ENCODE data around the gene RAB4B. TPM values are rescaled to one million over a fixed set of nuclear protein-coding genes. Genes with fewer than 3 reads are reported as not detected.
A peak's percentile ranks its signal among the peaks of the same experiment; 100 is the strongest.

Gene RAB4B
- total RNA-seq, 1 donor from 2014 or later, result 43.2 TPM

GRCh38 chr19:40798683-40799557 is 20.9 kb downstream of the RAB4B start, which contains the start of gene EGLN2:
Gene EGLN2 (plus strand): TSS chr19:40799191. CDS start chr19:40800573, 1,382 bp downstream.
- Mint-ChIP-seq H3K4me3 (ENCODE audit: unreplicated experiment) (peak within 1 kb of the TSS; percentile 95), H3K4me1 (ENCODE audit: low read depth, unreplicated experiment) (peaks cover 24% of the 10 kb centered on the region)

GRCh38 chr19:40799558-40800338 is 21.7 kb downstream of the RAB4B start:
- Mint-ChIP-seq H3K9me3 (ENCODE audit: unreplicated experiment) (peaks cover 14% of the 10 kb centered on the region), H3K36me3 (ENCODE audit: unreplicated experiment) (no peaks in the 10 kb centered on the region), H3K27ac (ENCODE audit: unreplicated experiment) (peak overlapping the region; percentile 85), H3K4me3 (ENCODE audit: unreplicated experiment) (peak overlapping the region; percentile 91), H3K27me3 (ENCODE audit: unreplicated experiment) (peaks cover 6% of the 10 kb centered on the region), H3K4me1 (ENCODE audit: low read depth, unreplicated experiment) (peaks cover 32% of the 10 kb centered on the region)
- DNase-seq, result no peak
- TF ChIP-seq CTCF (IDR thresholded peaks at IDR 0.05; ENCODE audit: partially characterized antibody, unreplicated experiment), result no peak

More at GRCh38 chr19:40798683-40799557, 20.9 kb downstream of the RAB4B start, which contains the start of gene EGLN2:
- DNase-seq, result peak; percentile 100
- peaks cover 14% of the 10 kb centered on the region for H3K9me3 Mint-ChIP-seq (ENCODE audit: unreplicated experiment)
- TF ChIP-seq CTCF (IDR thresholded peaks at IDR 0.05; ENCODE audit: partially characterized antibody, unreplicated experiment), result no peak
- H3K27me3 Mint-ChIP-seq (ENCODE audit: unreplicated experiment), result peaks cover 5% of the 10 kb centered on the region
- no peaks in the 10 kb centered on the region for H3K36me3 Mint-ChIP-seq (ENCODE audit: unreplicated experiment)
- H3K27ac Mint-ChIP-seq (ENCODE audit: unreplicated experiment), result peak within 1 kb of the TSS; percentile 87

- no peak for DNase-seq
- Mint-ChIP-seq H3K4me3 (ENCODE audit: unreplicated experiment) (peak overlapping the region; percentile 91), H3K9me3 (ENCODE audit: unreplicated experiment) (peaks cover 15% of the 10 kb centered on the region), H3K36me3 (ENCODE audit: unreplicated experiment) (no peaks in the 10 kb centered on the region), H3K27ac (ENCODE audit: unreplicated experiment) (peak overlapping the region; percentile 85), H3K27me3 (ENCODE audit: unreplicated experiment) (peaks cover 9% of the 10 kb centered on the region), H3K4me1 (ENCODE audit: low read depth, unreplicated experiment) (peaks cover 39% of the 10 kb centered on the region)
- no peak for TF ChIP-seq CTCF (IDR thresholded peaks at IDR 0.05; ENCODE audit: partially characterized antibody, unreplicated experiment)
Observed at GRCh38 chr19:40800339-40800996, 22.4 kb downstream of the RAB4B start.

- Mint-ChIP-seq H3K4me1 (ENCODE audit: low read depth, unreplicated experiment) (peaks cover 42% of the 10 kb centered on the region), H3K27me3 (ENCODE audit: unreplicated experiment) (peaks cover 9% of the 10 kb centered on the region), H3K9me3 (ENCODE audit: unreplicated experiment) (peaks cover 15% of the 10 kb centered on the region), H3K27ac (ENCODE audit: unreplicated experiment) (no peak overlapping the region), H3K4me3 (ENCODE audit: unreplicated experiment) (peak overlapping the region; percentile 91), H3K36me3 (ENCODE audit: unreplicated experiment) (no peaks in the 10 kb centered on the region)
- DNase-seq, result no peak
- no peak for TF ChIP-seq CTCF (IDR thresholded peaks at IDR 0.05; ENCODE audit: partially characterized antibody, unreplicated experiment)
Observed at GRCh38 chr19:40800997-40801377, 22.9 kb downstream of the RAB4B start.
